ENCODE results near the gene EHD2.

DNA sequence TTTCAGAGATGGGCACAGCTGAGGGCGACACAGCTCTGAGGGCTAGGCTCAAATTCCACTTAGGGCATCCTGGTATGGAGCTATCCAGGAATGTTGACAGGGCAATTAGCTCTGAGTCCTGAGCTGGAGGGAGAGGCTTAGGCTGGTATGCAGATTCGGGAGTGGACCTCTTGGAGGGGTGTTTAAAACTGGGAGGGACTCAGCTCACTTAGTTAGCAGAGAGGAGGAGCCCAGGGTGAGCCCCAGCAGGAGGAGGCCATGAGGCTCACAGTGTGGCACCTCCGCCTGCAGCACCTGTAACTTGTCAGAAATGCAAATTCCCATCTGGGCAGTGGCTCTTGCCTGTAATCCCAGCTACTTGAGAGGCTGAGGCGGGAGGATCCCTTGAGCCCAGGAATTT, 21.9 kb downstream of the EHD2 start:
- TF ChIP-seq, protein P1, sequence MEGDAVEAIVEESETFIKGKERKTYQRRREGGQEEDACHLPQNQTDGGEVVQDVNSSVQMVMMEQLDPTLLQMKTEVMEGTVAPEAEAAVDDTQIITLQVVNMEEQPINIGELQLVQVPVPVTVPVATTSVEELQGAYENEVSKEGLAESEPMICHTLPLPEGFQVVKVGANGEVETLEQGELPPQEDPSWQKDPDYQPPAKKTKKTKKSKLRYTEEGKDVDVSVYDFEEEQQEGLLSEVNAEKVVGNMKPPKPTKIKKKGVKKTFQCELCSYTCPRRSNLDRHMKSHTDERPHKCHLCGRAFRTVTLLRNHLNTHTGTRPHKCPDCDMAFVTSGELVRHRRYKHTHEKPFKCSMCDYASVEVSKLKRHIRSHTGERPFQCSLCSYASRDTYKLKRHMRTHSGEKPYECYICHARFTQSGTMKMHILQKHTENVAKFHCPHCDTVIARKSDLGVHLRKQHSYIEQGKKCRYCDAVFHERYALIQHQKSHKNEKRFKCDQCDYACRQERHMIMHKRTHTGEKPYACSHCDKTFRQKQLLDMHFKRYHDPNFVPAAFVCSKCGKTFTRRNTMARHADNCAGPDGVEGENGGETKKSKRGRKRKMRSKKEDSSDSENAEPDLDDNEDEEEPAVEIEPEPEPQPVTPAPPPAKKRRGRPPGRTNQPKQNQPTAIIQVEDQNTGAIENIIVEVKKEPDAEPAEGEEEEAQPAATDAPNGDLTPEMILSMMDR (IDR thresholded peaks at IDR 0.05), result no peak
- no peak for TF ChIP-seq POLR2A (IDR thresholded peaks at IDR 0.05)
